Mesenteric fat pad (tissue), 1 donor: ENCODE results near the gene KRTAP10-2. TPM values are rescaled to one million over a fixed set of nuclear protein-coding genes. Genes with fewer than 3 reads are reported as not detected.
"Not testable (repeated sequence)": the region's sequence is repeated elsewhere in the genome, so short reads cannot be mapped to it uniquely, and the experiment has no call there.

Experiments used
- DNase-seq: peaks from one replicate; pipeline ENCODE4 v3.0.0-alpha.2; 2020; ENCODE audit warnings: low spot score
- total RNA-seq: library from RNA; stranded (reverse); fragmentation: NEBNext Ultra II Directional; extraction: Animal tissue kit (Norgen Biotek cat#: 25700); gene quantifications from one replicate; pipeline ENCODE4 v1.2.1, GENCODE V29; 2021
- donor health status: DM: yes; HTN: yes; CAD: no.

The KRTAP10-2 gene
- total RNA-seq, 1 donor from 2014 or later: not detected

GRCh38 chr21:44583089-44583799 lies 31.9 kb upstream of the KRTAP10-2 start:
- DNase-seq: no peak

DNA sequence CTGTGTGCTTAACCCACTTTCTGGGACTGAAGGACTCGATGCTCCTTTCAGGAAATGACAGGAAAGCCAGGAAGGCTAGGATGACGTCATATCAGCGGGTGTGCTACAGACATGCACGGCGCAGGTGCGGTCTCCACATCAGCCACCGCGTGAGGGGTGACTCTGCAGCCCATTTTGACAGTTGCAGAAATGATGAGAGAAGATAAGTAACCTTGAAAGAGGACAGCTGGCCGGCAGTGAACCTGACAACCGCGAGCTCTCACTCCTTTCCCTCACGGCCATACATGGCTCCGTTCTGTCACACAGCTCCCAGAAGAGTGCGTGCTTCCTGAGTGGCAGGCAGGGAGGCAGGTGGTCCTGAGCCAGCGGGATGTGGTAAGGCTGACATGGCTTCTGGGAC lies 30.8 kb upstream of the KRTAP10-2 start:
- no peak for DNase-seq

- DNase-seq: no peak
Observed at GRCh38 chr21:44581158-44581557, 29.9 kb upstream of the KRTAP10-2 start.

DNA sequence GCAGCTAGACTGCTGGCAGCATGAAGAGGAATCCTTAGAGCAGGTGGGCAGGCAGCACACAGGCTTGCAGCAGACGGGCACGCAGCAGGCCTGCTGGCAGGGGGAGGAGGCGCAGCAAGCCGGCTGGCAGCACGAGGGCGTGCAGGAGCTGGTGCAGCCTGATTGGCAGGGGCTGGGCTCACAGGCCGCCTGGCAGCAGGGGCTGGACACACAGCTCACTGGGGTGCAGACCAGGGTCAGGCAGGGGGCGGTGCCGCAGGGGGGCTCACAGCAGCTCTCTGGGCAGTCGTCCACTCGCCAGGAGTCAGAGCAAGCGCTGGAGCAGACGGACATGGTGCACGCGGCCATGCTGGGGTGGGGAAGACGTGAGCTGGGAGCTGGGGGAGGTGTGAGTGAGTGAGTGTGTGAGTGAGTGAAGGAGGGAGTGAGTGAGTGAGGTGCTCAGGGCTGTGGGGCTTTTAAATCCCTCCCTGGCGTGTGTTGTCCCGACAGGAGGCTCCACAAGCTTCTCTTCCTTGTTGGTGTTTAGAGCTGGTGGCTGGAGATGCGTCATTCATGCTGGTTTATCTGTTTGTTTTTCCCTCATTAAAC lies 29.0 kb upstream of the KRTAP10-2 start, which contains the start of gene KRTAP10-5:
TSS of gene KRTAP10-5 (minus strand) at position 374 of the 591 bp plus-strand sequence. CDS start at position 348, 26 bp downstream.
- DNase-seq: peak; percentile 88

DNA sequence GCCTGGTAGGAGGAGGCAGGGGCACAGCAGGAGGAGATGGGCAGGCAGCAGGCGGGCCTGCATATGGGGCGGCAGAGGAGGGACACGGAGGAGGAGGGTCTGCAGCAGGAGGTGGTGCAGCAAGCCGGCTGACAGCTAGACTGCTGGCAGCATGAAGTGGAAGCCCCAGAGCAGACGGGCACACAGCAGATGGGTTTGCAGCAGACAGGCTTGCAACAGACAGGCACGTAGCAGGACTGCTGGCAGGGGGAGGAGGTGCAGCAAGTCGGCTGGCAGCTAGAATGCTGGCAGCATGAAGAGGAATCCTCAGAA lies 28.5 kb upstream of the KRTAP10-2 start:
- DNase-seq: no peak

- no peak for DNase-seq
Observed at GRCh38 chr21:44579056-44579832, 27.9 kb upstream of the KRTAP10-2 start.

DNA sequence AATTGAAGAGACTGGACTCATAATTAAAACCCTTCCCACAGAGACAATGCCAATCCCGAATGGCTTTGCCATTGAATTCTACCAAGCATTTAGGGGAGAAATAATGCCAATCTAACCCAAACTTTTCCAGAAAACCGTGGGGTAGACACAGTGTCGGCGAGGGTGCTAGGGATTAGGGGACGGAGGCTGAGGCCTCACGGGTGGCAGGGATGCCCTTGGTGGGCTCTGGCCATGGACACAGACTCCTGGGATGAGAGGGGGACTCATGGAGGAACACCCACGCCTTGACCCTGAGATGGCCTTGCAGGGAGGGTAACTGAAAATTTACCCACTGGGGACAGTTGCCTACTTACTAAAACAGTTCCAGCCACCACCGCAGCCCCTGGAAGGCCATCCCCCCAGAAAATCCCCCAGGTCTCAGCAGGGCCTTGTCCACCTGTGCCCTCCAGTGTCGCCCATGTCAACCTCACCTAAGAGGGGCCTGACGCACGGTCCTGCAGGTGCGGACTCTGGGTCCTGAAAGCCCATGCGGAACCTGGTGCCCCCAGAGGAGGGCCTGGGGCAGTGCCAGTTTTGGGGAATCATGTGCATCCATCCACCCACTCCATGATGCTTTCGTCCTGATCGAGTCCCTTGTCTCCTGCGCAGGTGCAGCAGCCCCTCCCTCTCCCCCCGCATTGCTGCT lies 27.2 kb upstream of the KRTAP10-2 start:
- DNase-seq: no peak

GRCh38 chr21:44576025-44576420 lies 24.7 kb upstream of the KRTAP10-2 start:
- no peak for DNase-seq

DNA sequence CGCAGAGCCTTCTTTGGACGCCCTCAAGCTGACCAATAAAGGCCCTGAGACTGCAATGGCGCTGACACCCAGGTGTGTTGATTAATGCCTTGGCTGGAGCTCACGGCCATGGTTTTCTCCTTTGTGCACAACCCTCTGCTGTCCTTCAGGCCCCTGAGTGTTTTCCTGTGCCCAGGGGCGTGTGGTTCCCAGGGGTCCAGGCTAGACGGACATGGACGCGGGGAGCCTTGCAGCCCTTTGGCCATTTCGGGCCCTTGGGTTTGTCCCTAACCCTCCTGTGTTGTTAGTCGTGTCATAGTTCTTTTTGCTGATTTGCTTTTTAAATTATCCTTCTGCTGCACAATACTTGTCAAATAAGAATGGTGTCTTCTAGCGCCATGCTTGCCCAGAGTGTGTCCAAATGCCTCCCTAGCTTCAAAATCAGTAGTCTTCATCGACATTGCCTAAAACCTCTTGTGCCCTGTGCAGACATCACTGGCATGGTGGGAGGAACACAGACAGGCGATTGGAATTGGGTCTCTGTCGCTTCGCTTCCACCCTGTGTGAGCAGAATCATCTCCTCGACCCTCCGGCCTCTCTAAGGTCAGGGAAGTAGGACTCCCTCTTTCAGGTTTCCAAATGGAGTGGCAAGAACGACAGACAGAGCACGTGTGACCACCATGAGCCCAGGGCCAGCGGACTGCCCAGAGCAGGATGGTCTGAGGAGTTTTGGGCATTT lies 24.2 kb upstream of the KRTAP10-2 start:
- no peak for DNase-seq

DNA sequence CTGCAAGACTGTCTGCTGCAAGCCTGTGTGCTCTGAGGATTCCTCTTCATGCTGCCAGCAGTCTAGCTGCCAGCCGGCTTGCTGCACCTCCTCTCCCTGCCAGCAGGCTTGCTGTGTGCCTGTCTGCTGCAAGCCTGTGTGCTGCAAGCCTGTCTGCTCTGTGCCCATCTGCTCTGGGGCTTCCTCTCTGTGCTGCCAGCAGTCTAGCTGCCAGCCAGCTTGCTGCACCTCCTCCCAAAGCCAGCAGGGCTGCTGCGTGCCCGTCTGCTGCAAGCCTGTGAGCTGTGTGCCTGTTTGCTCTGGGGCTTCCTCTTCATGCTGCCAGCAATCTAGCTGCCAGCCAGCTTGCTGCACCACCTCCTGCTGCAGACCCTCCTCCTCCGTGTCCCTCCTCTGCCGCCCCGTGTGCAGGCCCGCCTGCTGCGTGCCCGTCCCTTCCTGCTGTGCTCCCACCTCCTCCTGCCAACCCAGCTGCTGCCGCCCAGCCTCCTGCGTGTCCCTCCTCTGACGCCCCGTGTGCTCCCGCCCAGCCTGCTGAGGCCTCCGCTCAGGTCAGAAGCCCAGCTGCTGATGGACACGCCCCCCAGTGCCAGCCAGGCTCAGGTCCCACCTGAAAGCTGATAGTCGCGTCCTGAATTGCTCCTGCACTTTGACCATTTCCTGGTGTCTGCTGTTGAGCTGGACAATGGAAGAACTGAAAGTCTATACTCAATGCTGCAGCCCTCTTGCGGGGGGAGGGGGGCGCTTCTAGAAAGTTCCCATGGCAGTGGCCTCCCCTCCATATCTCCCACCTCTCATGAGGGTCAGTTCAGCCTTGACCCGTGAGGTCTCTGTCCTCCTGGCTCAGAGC lies 23.4 kb upstream of the KRTAP10-2 start:
- no peak for DNase-seq

DNA sequence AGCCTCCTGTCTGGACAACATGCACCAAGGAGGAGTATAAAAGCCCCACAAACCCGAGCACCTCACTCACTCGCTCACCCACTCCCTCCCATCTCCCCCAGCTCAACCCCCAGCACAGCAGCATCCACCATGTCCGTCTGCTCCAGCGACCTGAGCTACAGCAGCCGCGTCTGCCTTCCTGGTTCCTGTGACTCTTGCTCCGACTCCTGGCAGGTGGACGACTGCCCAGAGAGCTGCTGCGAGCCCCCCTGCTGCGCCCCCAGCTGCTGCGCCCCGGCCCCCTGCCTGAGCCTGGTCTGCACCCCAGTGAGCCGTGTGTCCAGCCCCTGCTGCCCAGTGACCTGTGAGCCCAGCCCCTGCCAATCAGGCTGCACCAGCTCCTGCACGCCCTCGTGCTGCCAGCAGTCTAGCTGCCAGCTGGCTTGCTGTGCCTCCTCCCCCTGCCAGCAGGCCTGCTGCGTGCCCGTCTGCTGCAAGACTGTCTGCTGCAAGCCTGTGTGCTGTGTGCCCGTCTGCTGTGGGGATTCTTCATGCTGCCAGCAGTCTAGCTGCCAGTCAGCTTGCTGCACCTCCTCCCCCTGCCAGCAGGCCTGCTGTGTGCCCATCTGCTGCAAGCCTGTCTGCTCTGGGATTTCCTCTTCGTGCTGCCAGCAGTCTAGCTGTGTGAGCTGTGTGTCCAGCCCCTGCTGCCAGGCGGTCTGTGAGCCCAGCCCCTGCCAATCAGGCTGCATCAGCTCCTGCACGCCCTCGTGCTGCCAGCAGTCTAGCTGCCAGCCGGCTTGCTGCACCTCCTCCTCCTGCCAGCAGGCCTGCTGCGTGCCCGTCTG lies 22.5 kb upstream of the KRTAP10-2 start, which contains the start of gene KRTAP10-4:
TSS of gene KRTAP10-4 (plus strand) at position 100 of the 827 bp plus-strand sequence. CDS start at position 130, 30 bp downstream.
- DNase-seq: not testable (repeated sequence)

GRCh38 chr21:44572959-44573583 lies 21.8 kb upstream of the KRTAP10-2 start:
- no peak for DNase-seq

- DNase-seq: no peak
Observed at GRCh38 chr21:44571844-44572782, 20.8 kb upstream of the KRTAP10-2 start.

- DNase-seq: no peak
Observed at GRCh38 chr21:44571296-44571695, 20.0 kb upstream of the KRTAP10-2 start.

- DNase-seq: no peak
Observed at GRCh38 chr21:44569861-44570517, 18.7 kb upstream of the KRTAP10-2 start.

DNA sequence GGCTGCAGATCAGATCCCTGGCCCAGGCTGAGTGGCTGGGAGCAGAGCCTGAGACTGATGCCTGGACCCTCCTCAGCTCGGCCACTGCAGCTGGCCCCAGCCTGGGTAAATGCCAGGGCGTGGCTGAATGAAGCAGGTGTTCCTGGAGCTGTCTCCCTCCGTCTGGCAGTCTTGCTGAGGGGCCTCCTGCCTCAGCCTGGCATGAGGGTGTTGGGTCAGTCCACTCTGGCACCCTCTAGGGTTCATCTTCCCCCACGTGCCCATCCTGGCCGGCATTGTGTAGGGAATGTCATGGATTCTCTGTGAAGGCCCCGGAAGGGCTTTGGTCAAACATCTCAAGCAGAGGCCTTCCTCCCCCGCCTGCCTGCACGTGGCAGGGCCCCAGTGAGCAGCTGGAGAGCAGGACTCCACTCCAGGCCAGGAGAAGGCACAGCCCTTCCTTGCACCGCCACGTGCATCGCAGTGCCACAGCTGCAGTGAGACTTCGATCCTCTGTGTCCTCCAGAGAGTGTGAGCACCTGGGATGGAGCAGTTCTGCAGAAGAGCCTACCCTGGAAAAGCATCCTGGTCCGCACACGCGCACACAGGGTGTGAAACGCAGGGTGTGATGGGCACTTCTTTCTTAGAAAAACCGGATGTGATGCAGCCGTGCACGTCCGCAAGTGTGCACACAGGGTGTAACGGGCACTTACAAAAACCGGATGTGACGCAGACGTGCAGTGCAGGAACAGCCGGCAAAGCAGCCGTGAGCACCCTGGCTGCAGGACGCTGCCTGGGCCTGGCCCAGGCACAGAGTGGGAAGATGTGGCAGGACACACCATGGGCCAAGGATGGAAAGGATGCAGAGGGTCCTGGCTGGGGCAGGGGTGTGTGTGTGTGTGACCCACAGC lies 17.6 kb upstream of the KRTAP10-2 start:
- DNase-seq: no peak
